Panc1 (cell line): Measurements from ENCODE around the gene NLRP8. TPM values are rescaled to one million over a fixed set of nuclear protein-coding genes. Genes with fewer than 3 reads are reported as not detected.

Source experiments
- ATAC-seq: fragments of 200-7000 bp; cut with Tn5 transposase; 2 replicates; pipeline ENCODE4 v1.9.1; 2020; ENCODE audit warnings: mild to moderate bottlenecking, moderate library complexity
- BruUV-seq: library from RNA; stranded (reverse); fragments of 400-500 nt; replicated peaks from 2 replicates; lab custom pipeline; 2021; lab: Mats Ljungman, UMichigan
- CTCF ChIA-PET: fragments of 300-600 bp; sonication (Branson Sonifier 250); formaldehyde crosslinking; loops from one replicate; lab custom pipeline; 2022; ENCODE audit warnings: antibody characterized with exemption; lab: Charles Lee
- POLR2A ChIA-PET: fragments of 300-600 bp; sonication (Branson Sonifier 250); formaldehyde crosslinking; loops from one replicate; lab custom pipeline; 2022; ENCODE audit warnings: antibody characterized with exemption; lab: Charles Lee
- DNase-seq: peaks from one replicate; pipeline ENCODE4 v3.0.0-alpha.2; 2010; ENCODE audit warnings: low read depth, low spot score
- H3K27ac ChIP-seq: 2 replicates; pipeline ENCODE4 v1.5.1; 2011; ENCODE audit warnings: mild to moderate bottlenecking, low read length, inconsistent platforms
- H3K27me3 ChIP-seq: fragments of 200-500 bp; sonication (Bioruptor generic); 2 replicates; pipeline ENCODE4 v1.6.0; 2014; ENCODE audit warnings: low read length, inconsistent platforms; ENCODE audit not compliant: control insufficient read depth, insufficient read depth
- H3K36me3 ChIP-seq: fragments of 200-500 bp; sonication (Bioruptor generic); 2 replicates; pipeline ENCODE4 v1.5.1; 2014; ENCODE audit warnings: inconsistent platforms, mild to moderate bottlenecking, low read length, moderate library complexity; ENCODE audit not compliant: control insufficient read depth, insufficient read depth
- H3K4me1 ChIP-seq: 2 replicates; pipeline ENCODE4 v1.5.1; 2011; ENCODE audit warnings: inconsistent platforms, mild to moderate bottlenecking, low read length, moderate library complexity; ENCODE audit not compliant: control insufficient read depth, insufficient read depth
- H3K4me3 ChIP-seq, 2 experiments: 2 replicates each; pipeline ENCODE4 v1.5.1; 2011 to 2012; ENCODE audit warnings: low read depth in 2 of 2, low read length in 2 of 2, mild to moderate bottlenecking in 2 of 2, inconsistent platforms in 1 of 2, moderate library complexity in 1 of 2
- H3K9me3 ChIP-seq: fragments of 200-500 bp; sonication (Bioruptor generic); 2 replicates; pipeline ENCODE4 v1.5.1; 2014; ENCODE audit warnings: low read depth, mild to moderate bottlenecking, inconsistent platforms, low read length, moderate library complexity; ENCODE audit not compliant: control insufficient read depth, insufficient read depth
- CTCF ChIP-seq: fragments of 450-650 bp; IDR thresholded peaks from 2 replicates; pipeline ENCODE4 v1.5.1; 2017; ENCODE audit warnings: mild to moderate bottlenecking
- POLR2AphosphoS5 ChIP-seq: IDR thresholded peaks from 2 replicates; pipeline ENCODE4 v1.6.1; 2012; ENCODE audit warnings: mild to moderate bottlenecking, low read depth, low read length, moderate library complexity
- REST ChIP-seq, 2 experiments: IDR thresholded peaks; 2 replicates each; pipeline ENCODE4 v1.6.1; 2011 to 2012; ENCODE audit warnings: low read depth in 2 of 2, control low read depth in 1 of 2, low read length in 1 of 2, mild to moderate bottlenecking in 1 of 2, moderate library complexity in 1 of 2; ENCODE audit not compliant: insufficient read depth in 1 of 2
- SIN3A ChIP-seq: IDR thresholded peaks from 2 replicates; pipeline ENCODE4 v1.6.1; 2012; ENCODE audit warnings: low read depth, mild to moderate bottlenecking, low read length, moderate library complexity, borderline replicate concordance; ENCODE audit not compliant: insufficient read depth
- TCF7L2 ChIP-seq: IDR thresholded peaks from 2 replicates; pipeline ENCODE4 v1.6.1; 2011; ENCODE audit warnings: mild to moderate bottlenecking, low read depth, low read length, inconsistent platforms
- in situ Hi-C: cut with HindIII; loops from 2 replicates; pipeline ENCODE4 v1.10.0; 2016; ENCODE audit warnings: low sequenced_read_pairs, low pct_unique_long_range_greater_than_20kb
- intact Hi-C: fragments of 100-400 bp; cut with micrococcal nuclease; formaldehyde crosslinking; loops from one replicate; pipeline ENCODE4 v1.10.0; 2022; ENCODE audit not compliant: unreplicated experiment
- total RNA-seq: library from RNA; stranded (reverse); gene quantifications from one replicate; pipeline ENCODE4 v1.2.1, GENCODE V29; 2021; ENCODE audit not compliant: unreplicated experiment

NLRP8 gene
- total RNA-seq, 1 experiment from 2014 or later, result not detected

GRCh38 chr19:55958356-55958755 is 10.7 kb downstream of the NLRP8 start:
- Histone ChIP-seq H3K27me3 (no peaks in the 10 kb centered on the region), H3K4me1 (peaks cover 7% of the 10 kb centered on the region), H3K36me3 (no peaks in the 10 kb centered on the region), H3K4me3 (no peak overlapping the region), H3K27ac (no peak overlapping the region), H3K9me3 (no peaks in the 10 kb centered on the region)
- in situ Hi-C loops, result no loop called here
- no peak for TF ChIP-seq CTCF
- no peak; the same call in 1 of the 2 replicates for TF ChIP-seq POLR2AphosphoS5
- no peak for TF ChIP-seq REST (IDR thresholded peaks at IDR 0.05; ENCODE audit: insufficient read depth in 1 of 2, low read depth in 2 of 2, low read length in 1 of 2)
- TF ChIP-seq TCF7L2, result no peak
- TF ChIP-seq SIN3A, result no peak
- CTCF ChIA-PET, result no interaction called here
- POLR2A ChIA-PET, result no interaction called here
- DNase-seq, result peak; percentile 57
- intact Hi-C loops, result no loop called here
- BruUV-seq, result no TSS peak
- peak; percentile 93 for ATAC-seq

- TF ChIP-seq SIN3A (no peak), POLR2AphosphoS5 (no peak), REST (IDR thresholded peaks at IDR 0.05; ENCODE audit: insufficient read depth in 1 of 2, low read depth in 2 of 2, low read length in 1 of 2) (no peak), CTCF (no peak), TCF7L2 (no peak)
- no peaks in the 10 kb centered on the region for H3K9me3 ChIP-seq
- no peak overlapping the region for H3K4me3 ChIP-seq
- H3K27me3 ChIP-seq, result no peaks in the 10 kb centered on the region
- intact Hi-C loops, result no loop called here
- H3K36me3 ChIP-seq, result no peaks in the 10 kb centered on the region
- POLR2A ChIA-PET, result no interaction called here
- no TSS peak for BruUV-seq
- in situ Hi-C loops, result no loop called here
- DNase-seq (no peak), ATAC-seq (no peak)
- peaks cover 7% of the 10 kb centered on the region for H3K4me1 ChIP-seq
- CTCF ChIA-PET, result no interaction called here
- H3K27ac ChIP-seq, result no peak overlapping the region
Observed at GRCh38 chr19:55959996-55960675, 12.5 kb downstream of the NLRP8 start.
